Stimulated activated naive B cell treated with anti-CD40 and anti-IgM and Interleukin-4, amounts not matched to agents 10 μg/mL and 1 μg/mL and 100 μg/mL, for 72 hours (primary cell): ENCODE data around the gene IGFLR1.

Experiments used
- ATAC-seq, 2 donors: fragments of 150-1000 bp; cut with Tn5 transposase; replicated peaks; 2 replicates each; pipeline ENCODE4 v1.10.0; 2021; ENCODE audit warnings: moderate library complexity in 1 of 2
- DNase-seq: peaks from one replicate; pipeline ENCODE4 v3.0.0; 2021
- H3K27ac Mint-ChIP-seq: one replicate; pipeline ENCODE4 v1.8.0; 2022; ENCODE audit warnings: mild to moderate bottlenecking, mixed read lengths
- H3K27me3 Mint-ChIP-seq, 2 donors: one replicate each; pipeline ENCODE4 v1.8.0; 2022; ENCODE audit warnings: mixed read lengths in 2 of 2
- H3K36me3 Mint-ChIP-seq, 2 donors: one replicate each; pipeline ENCODE4 v1.8.0; 2022; ENCODE audit warnings: mixed read lengths in 2 of 2, mild to moderate bottlenecking in 1 of 2
- H3K4me1 Mint-ChIP-seq, 2 donors: one replicate each; pipeline ENCODE4 v1.8.0; 2022; ENCODE audit warnings: mixed read lengths in 2 of 2, mild to moderate bottlenecking in 1 of 2
- H3K4me3 Mint-ChIP-seq, 2 donors: one replicate each; pipeline ENCODE4 v1.8.0; 2022; ENCODE audit warnings: mild to moderate bottlenecking in 2 of 2, mixed read lengths in 2 of 2, moderate library complexity in 1 of 2
- H3K9me3 Mint-ChIP-seq, 2 donors: one replicate each; pipeline ENCODE4 v1.8.0; 2022; ENCODE audit warnings: mixed read lengths in 2 of 2, mild to moderate bottlenecking in 1 of 2

Gene IGFLR1

DNA sequence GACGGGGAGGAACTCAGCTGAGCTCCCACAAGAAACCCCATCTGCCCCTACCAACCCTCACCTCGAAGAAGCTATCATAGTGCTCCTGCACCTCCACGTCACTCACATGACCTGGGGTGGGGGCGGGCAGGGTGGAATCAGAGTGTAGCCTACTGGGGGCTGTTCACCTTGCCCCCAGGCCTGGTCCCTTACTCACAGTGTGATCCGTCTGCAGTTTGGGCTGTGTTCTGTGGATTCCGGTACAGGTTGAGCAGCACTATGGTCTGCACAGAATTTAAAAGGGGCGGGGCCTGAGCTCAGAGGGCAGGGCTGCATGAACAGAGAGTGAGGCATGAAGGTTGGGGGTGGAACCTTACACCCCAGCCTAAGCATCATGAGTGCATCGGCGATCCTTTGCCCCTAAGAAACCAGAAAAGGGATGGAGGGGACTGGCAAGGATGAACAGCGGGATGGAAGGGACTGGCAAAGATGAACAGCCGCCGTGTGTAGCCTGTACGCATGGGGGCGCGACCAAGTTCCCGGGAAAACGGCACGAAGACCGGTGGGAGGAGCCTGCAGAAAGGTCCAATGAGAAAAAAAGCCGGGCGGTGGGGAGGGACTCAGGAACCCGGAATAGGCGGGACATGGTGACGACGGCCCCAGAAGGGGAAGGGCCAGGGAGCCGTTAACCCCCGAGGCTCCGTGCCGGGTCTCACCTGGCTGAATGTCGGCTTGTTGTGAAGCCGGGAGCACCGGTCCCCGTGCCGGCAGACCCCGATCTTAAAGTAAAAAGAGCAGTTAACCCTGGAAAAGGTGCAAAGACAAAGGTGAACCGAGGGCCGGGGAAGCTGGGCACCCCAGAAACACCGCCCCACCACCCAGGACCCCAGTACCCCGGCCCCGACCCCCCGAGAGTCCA is 2.4 kb upstream of the IGFLR1 start:
- Mint-ChIP-seq H3K9me3 (peaks cover 0 to 1% of the 10 kb centered on the region in 2 donors), H3K27me3 (no peaks in the 10 kb centered on the region), H3K27ac (peak overlapping the region; percentile 100), H3K4me3 (peak overlapping the region; percentile 96 to 98), H3K4me1 (peaks cover 32 to 68% of the 10 kb centered on the region in 2 donors), H3K36me3 (peaks cover 33 to 43% of the 10 kb centered on the region in 2 donors)
- ATAC-seq (peak; percentile 52 to 58), DNase-seq (peak; percentile 92)

DNA sequence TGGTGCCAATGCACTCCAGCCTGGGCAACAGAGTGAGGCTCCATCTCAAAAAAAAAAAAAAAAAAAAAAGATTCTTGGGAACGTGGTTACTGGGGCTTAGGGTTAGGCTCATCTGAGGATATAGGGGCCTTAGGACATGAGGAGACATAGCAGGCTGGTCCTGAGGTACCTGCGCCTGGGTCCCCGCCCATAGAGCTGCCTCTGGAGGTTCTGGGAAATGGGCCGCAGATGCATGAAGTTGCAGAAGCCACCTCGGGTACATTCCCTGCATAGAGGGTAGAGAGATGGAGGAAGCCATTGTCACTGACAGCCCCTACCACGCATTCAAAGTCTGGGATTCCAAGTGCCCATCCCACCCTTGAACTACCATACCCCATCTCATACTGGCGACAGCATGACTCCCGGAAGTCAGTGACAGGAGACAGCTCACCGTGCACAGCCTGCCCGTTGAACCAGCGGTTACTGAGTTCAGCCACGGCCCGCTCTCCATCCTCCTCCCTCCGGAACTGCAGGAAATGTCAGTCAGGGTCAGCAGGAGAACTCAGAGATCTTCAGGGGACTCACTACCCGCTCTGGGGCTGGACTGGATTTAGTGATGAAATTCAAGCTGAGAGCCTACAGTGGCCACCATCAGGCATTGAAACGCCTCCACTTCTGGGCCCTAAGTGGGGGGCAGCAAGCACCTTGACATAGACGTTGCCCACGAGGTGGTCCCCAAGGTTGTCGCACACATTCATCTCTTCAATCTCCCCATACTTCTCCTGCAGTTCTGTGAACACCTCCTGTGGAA is 1.6 kb upstream of the IGFLR1 start:
- peaks cover 33 to 68% of the 10 kb centered on the region in 2 donors for H3K4me1 Mint-ChIP-seq

GRCh38 chr19:35741203-35741515 is 1.1 kb downstream of the IGFLR1 start:
- Mint-ChIP-seq H3K36me3 (peaks cover 50 to 73% of the 10 kb centered on the region in 2 donors), H3K4me3 (peak overlapping the region; percentile 96 to 98), H3K9me3 (no peaks in the 10 kb centered on the region), H3K4me1 (peaks cover 43 to 73% of the 10 kb centered on the region in 2 donors), H3K27ac (peak overlapping the region; percentile 98), H3K27me3 (no peaks in the 10 kb centered on the region)
- no peak for DNase-seq
- no peak for ATAC-seq

More for the DNA sequence above, 1.6 kb upstream of the IGFLR1 start:
- Mint-ChIP-seq H3K9me3 (peaks cover 0 to 1% of the 10 kb centered on the region in 2 donors), H3K27ac (peak overlapping the region; percentile 100), H3K4me3 (peak overlapping the region; percentile 96 to 98), H3K36me3 (peaks cover 34 to 51% of the 10 kb centered on the region in 2 donors), H3K27me3 (no peaks in the 10 kb centered on the region)
- no peak for DNase-seq
- ATAC-seq, result no peak

DNA sequence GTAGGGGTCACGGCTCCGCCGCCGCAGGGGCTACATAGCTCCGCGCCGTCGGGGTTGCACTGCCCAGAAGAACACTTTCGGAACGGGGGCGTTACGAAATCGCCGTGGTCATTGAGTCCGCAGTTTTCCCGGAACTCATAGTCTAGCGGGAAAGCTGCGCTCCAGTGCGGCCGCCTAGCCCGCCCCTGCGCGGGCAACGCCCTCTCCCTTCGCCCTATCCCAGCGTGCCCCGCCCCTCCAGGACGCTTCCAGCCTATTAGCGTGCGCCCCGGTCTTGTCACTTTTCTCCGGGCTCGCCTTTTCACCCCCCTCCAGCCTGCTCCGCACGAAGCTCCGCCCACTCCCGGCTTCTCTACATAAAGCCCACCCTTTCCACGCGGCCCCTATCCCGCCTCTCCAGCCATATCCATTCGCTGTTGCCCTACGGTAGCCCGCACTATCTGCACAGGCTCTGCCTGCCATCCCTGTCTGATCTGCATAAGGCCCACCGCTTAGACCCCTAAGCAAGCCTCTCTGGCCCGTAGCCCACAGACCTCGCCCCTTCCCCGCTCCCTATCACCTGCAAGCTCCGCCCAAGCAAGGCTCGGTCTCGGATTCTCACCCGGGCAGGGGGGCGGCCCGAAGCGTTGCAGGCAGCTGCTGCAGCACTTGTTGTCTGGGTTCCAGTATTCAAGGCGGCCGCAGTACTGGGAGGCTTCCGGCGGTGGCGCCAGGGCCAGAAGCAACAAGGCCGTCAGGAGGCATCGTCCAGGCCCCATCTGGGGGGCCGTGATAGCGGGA is 1.6 kb downstream of the IGFLR1 start:
- peak; percentile 66 to 67 for ATAC-seq
- peaks cover 41 to 71% of the 10 kb centered on the region in 2 donors for H3K4me1 Mint-ChIP-seq
- no peaks in the 10 kb centered on the region for H3K9me3 Mint-ChIP-seq
- peak overlapping the region; percentile 96 to 97 for H3K4me3 Mint-ChIP-seq
- H3K27ac Mint-ChIP-seq, result peak overlapping the region; percentile 98
- no peaks in the 10 kb centered on the region for H3K27me3 Mint-ChIP-seq
- H3K36me3 Mint-ChIP-seq, result peaks cover 51 to 72% of the 10 kb centered on the region in 2 donors
- DNase-seq, result peak; percentile 95

- Mint-ChIP-seq H3K4me3 (peak overlapping the region; percentile 96 to 97), H3K36me3 (peaks cover 55 to 74% of the 10 kb centered on the region in 2 donors), H3K4me1 (peaks cover 44 to 73% of the 10 kb centered on the region in 2 donors), H3K27me3 (no peaks in the 10 kb centered on the region), H3K27ac (peak overlapping the region; percentile 98), H3K9me3 (no peaks in the 10 kb centered on the region)
- DNase-seq (no peak), ATAC-seq (peak; percentile 8 to 10)
Measured at GRCh38 chr19:35740108-35740422, 2.2 kb downstream of the IGFLR1 start.

- Mint-ChIP-seq H3K27me3 (no peaks in the 10 kb centered on the region), H3K9me3 (no peaks in the 10 kb centered on the region), H3K27ac (peak overlapping the region; percentile 73), H3K4me1 (peaks cover 44 to 78% of the 10 kb centered on the region in 2 donors), H3K4me3 (peak overlapping the region; percentile 96 to 97), H3K36me3 (peaks cover 60 to 76% of the 10 kb centered on the region in 2 donors)
- ATAC-seq, result no peak
- no peak for DNase-seq
Measured at GRCh38 chr19:35739275-35740107, 2.8 kb downstream of the IGFLR1 start.

DNA sequence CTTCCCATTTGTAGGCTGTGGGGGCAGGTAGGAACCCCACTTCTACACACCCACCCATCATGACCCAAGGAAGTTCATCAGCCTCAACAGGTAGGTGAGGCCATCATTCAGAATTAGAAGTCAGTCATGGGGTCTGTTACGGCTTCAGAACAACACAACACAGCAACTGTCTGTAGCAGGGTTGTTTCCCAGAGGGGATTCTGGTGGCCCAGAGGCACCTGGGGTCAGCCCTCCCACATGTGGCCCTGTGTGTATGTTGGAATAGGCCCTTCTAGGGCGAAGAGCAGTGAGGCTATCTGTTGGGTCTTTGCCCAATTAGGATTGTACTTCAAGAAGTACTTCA is 3.4 kb downstream of the IGFLR1 start:
- H3K4me3 Mint-ChIP-seq, result peak overlapping the region; percentile 40 to 57
- peaks cover 43 to 78% of the 10 kb centered on the region in 2 donors for H3K4me1 Mint-ChIP-seq
- peaks cover 62 to 76% of the 10 kb centered on the region in 2 donors for H3K36me3 Mint-ChIP-seq
- no peaks in the 10 kb centered on the region for H3K9me3 Mint-ChIP-seq
- no peaks in the 10 kb centered on the region for H3K27me3 Mint-ChIP-seq
- H3K27ac Mint-ChIP-seq, result peak overlapping the region; percentile 92
- ATAC-seq, result no peak
- no peak for DNase-seq

DNA sequence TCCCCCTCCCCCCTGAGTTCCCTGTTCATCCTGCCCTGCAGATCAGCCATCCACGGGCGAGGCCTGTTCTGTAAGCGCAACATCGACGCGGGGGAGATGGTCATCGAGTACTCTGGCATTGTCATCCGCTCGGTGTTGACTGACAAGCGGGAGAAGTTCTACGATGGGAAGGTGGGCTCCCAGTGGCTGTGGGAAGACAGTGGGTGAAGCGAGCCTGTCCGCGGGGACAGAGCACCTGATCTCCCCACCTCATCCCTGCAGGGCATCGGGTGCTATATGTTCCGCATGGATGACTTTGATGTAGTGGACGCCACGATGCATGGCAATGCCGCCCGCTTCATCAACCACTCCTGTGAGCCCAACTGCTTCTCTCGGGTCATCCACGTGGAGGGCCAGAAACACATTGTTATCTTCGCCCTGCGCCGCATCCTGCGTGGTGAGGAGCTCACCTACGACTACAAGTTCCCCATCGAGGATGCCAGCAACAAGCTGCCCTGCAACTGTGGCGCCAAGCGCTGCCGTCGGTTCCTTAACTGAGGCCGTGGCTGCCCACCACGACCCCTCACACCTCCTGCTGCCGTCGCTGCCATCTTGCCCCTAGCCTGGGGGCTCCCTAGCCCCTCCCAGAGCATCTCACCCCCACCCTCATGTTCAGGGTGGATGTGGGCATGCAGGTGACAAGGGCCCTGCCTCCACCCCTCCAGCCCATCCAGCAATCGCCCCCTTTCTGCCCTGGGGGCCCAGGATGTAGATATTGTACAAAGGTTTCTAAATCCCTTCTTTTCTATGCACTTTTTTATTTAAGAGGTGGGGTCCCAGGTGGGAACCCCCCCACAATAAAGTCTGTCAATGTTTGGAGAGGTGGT is 4.0 kb downstream of the IGFLR1 start:
- DNase-seq, result no peak

DNA sequence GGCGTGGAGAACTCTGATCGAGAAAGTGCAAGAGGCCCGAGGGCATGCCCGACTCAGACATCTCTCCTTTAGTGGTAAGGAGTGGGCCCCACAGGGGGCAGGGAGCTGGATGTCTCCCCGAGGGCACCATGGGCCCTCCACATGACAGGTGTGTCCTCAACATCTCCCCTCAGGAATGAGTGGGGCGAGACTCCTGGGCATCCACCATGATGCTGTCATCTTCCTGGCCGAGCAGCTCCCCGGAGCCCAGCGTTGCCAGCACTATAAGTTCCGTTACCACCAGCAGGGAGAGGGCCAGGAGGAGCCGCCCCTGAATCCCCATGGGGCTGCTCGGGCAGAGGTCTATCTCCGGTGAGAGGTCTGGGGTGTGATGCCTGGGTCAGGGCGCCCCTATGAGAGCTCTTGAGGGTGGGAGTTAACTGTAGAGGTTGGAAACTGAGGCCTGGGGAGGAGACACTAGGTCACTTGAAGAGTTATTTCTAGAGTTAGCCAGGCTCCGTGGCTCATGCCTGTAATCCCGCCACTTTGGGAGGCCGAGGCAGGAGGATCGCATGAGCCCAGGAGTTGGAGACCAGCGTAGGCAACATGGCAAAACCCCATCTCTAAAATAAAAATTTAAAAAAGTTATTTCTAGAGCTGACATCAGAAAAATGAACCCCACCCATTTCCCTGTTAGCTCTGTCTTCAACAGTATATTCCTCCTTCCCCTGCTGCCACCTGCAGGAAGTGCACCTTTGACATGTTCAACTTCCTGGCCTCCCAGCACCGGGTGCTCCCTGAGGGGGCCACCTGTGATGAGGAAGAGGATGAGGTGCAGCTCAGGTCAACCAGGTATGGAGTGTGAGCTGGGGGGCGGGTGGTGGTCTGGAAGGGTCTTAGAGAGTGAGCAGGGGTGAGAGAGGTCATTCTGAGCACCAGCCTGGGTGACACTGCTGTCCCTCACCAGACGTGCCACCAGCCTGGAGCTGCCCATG is 5.1 kb downstream of the IGFLR1 start:
- DNase-seq, result no peak
- H3K9me3 Mint-ChIP-seq, result no peaks in the 10 kb centered on the region
- H3K36me3 Mint-ChIP-seq, result peaks cover 55 to 81% of the 10 kb centered on the region in 2 donors
- H3K4me3 Mint-ChIP-seq, result peak overlapping the region in 1 of 2 donors; percentile 49
- peaks cover 35 to 63% of the 10 kb centered on the region in 2 donors for H3K4me1 Mint-ChIP-seq
- no peak for ATAC-seq
- H3K27me3 Mint-ChIP-seq, result no peaks in the 10 kb centered on the region
- peak overlapping the region; percentile 89 for H3K27ac Mint-ChIP-seq

More for the DNA sequence above, 4.0 kb downstream of the IGFLR1 start:
- H3K36me3 Mint-ChIP-seq, result peaks cover 62 to 82% of the 10 kb centered on the region in 2 donors
- no peaks in the 10 kb centered on the region for H3K9me3 Mint-ChIP-seq
- peaks cover 42 to 74% of the 10 kb centered on the region in 2 donors for H3K4me1 Mint-ChIP-seq
- no peak for ATAC-seq
- peak overlapping the region; percentile 92 for H3K27ac Mint-ChIP-seq
- H3K27me3 Mint-ChIP-seq, result no peaks in the 10 kb centered on the region
- H3K4me3 Mint-ChIP-seq, result peak overlapping the region; percentile 40 to 57

GRCh38 chr19:35734889-35735288 is 7.4 kb downstream of the IGFLR1 start:
- Mint-ChIP-seq H3K4me3 (no peak overlapping the region), H3K27ac (no peak overlapping the region), H3K9me3 (no peaks in the 10 kb centered on the region), H3K27me3 (no peaks in the 10 kb centered on the region), H3K4me1 (peaks cover 29 to 57% of the 10 kb centered on the region in 2 donors), H3K36me3 (peaks cover 60 to 86% of the 10 kb centered on the region in 2 donors)
- DNase-seq (no peak), ATAC-seq (no peak)

GRCh38 chr19:35734273-35734672 is 8.0 kb downstream of the IGFLR1 start:
- Mint-ChIP-seq H3K9me3 (no peaks in the 10 kb centered on the region), H3K27ac (no peak overlapping the region), H3K4me1 (peaks cover 25 to 51% of the 10 kb centered on the region in 2 donors), H3K4me3 (no peak overlapping the region), H3K27me3 (no peaks in the 10 kb centered on the region), H3K36me3 (peaks cover 66 to 83% of the 10 kb centered on the region in 2 donors)
- no peak for ATAC-seq
- no peak for DNase-seq
